ENCODE data around the gene NUP37. TPM values are rescaled to one million over a fixed set of nuclear protein-coding genes. Genes with fewer than 3 reads are reported as not detected.
A peak's percentile ranks its signal among the peaks of the same experiment; 100 is the strongest.

Gene NUP37
- total and polyA plus RNA-seq, 2 of the 8 experiments (the other 6 are each of a cell fraction or from before 2014, with no cell fraction given) = 53.5 to 71.0 TPM

GRCh38 chr12:102167821-102168604, 48.1 kb upstream of the NUP37 start:
- H3K23me2 ChIP-seq (ENCODE audit: low read depth, low read length) = no peaks in the 10 kb centered on the region; the same call in 1 of the 2 replicates
- no peak overlapping the region for H3K56ac ChIP-seq (replicated peaks; ENCODE audit: insufficient read length, low read depth, low read length)
- no peaks in the 10 kb centered on the region; a peak in 1 of 8 replicates for H3K36me3 ChIP-seq (ENCODE audit: control insufficient read depth in 2 of 4, insufficient read depth in 4 of 4, low read length in 3 of 4)
- no peak overlapping the region for H3K4me3 ChIP-seq (ENCODE audit: extremely low read depth in 1 of 4, insufficient read depth in 2 of 4, low read depth in 3 of 4, low read length in 4 of 4)
- H3K9me3 ChIP-seq (ENCODE audit: insufficient read depth in 2 of 2, low read depth in 1 of 2, low read length in 1 of 2) = no peaks in the 10 kb centered on the region
- peaks cover 0 to 2% of the 10 kb centered on the region in 2 experiments for H4K20me1 ChIP-seq (replicated peaks in 1 of 2; ENCODE audit: control insufficient read depth in 1 of 2, insufficient read depth in 2 of 2, low read length in 2 of 2)
- no peak overlapping the region for H3K23ac ChIP-seq (ENCODE audit: insufficient read length)
- no peak overlapping the region for H3K4me2 ChIP-seq (ENCODE audit: insufficient read depth in 1 of 2, low read depth in 2 of 2, low read length in 2 of 2)
- no peak overlapping the region for H4K5ac ChIP-seq (ENCODE audit: insufficient read length, low read depth, low read length)
- H3K79me2 ChIP-seq (ENCODE audit: control insufficient read depth in 1 of 2, insufficient read depth in 2 of 2, low read length in 2 of 2) = no peaks in the 10 kb centered on the region
- no peak overlapping the region for H2BK20ac ChIP-seq (ENCODE audit: low read length)
- H2AK5ac ChIP-seq (ENCODE audit: low read depth, low read length) = no peak overlapping the region
- H3K4me1 ChIP-seq (replicated peaks in 1 of 4; ENCODE audit: control insufficient read depth in 3 of 4, insufficient read depth in 4 of 4, low read length in 3 of 4) = no peaks in the 10 kb centered on the region
- DNase-seq (ENCODE audit: low read depth in 1 of 2, low spot score in 2 of 2) (no peak), FAIRE-seq (no peak)
- no peak overlapping the region for H3K18ac ChIP-seq (ENCODE audit: extremely low read depth, low read length)
- H2BK12ac ChIP-seq (ENCODE audit: low read depth, low read length) = no peak overlapping the region
- no peak overlapping the region for H3K14ac ChIP-seq (ENCODE audit: insufficient read length)
- ChIA-PET POLR2A (ENCODE audit: partially characterized antibody) (no interaction called here), CTCF (ENCODE audit: partially characterized antibody) (interaction anchor here (0.7 to 2.2 kb wide), 6 partner anchors 7 to 648 kb away, joined by 3 to 12 read pairs (median 8); no protein-coding TSS in a partner anchor)
- H3K4ac ChIP-seq (replicated peaks; ENCODE audit: insufficient read length, low read depth, low read length) = no peak overlapping the region
- H3K79me1 ChIP-seq (ENCODE audit: low read depth, low read length) = no peaks in the 10 kb centered on the region
- no peak overlapping the region for H3K27ac ChIP-seq (ENCODE audit: low read depth, low read length)
- no peak for TF ChIP-seq TEAD4 (IDR thresholded peaks at IDR 0.05; ENCODE audit: low read depth, low read length)
- no peak for TF ChIP-seq YY1 (IDR thresholded peaks at IDR 0.05; ENCODE audit: low read depth, low read length)
- TF ChIP-seq TCF12 (IDR thresholded peaks at IDR 0.05; ENCODE audit: low read depth, low read length) = no peak
- no peak for TF ChIP-seq MAFK (IDR thresholded peaks at IDR 0.05; ENCODE audit: low read depth, low read length)
- no peak for TF ChIP-seq SIX5 (IDR thresholded peaks at IDR 0.05; ENCODE audit: low read depth, low read length)
- TF ChIP-seq POU5F1 (IDR thresholded peaks at IDR 0.05; ENCODE audit: low read depth, low read length) = no peak
- H2BK120ac ChIP-seq (replicated peaks; ENCODE audit: low read depth, low read length) = no peak overlapping the region
- H3K9ac ChIP-seq (replicated peaks in 1 of 4; ENCODE audit: extremely low read depth in 1 of 4, low read depth in 3 of 4, low read length in 3 of 4) = peak overlapping the region in 1 of 4 experiments; percentile 34; a peak in 1 of 7 replicates
- H2AFZ ChIP-seq (ENCODE audit: low read length) = no peak overlapping the region
- H3K27me3 ChIP-seq (replicated peaks in 1 of 4; ENCODE audit: control insufficient read depth in 3 of 4, extremely low read depth in 1 of 4, insufficient read depth in 3 of 4, low read length in 3 of 4) = no peaks in the 10 kb centered on the region
- H2BK15ac ChIP-seq (ENCODE audit: low read length) = no peak overlapping the region
- no peak overlapping the region for H4K91ac ChIP-seq (replicated peaks; ENCODE audit: insufficient read length, low read length)
- no peak overlapping the region for H4K8ac ChIP-seq (ENCODE audit: extremely low read depth, insufficient read depth, low read length)
- H2BK5ac ChIP-seq (ENCODE audit: low read depth, low read length) = no peak overlapping the region
